GM18526 (cell line): ENCODE measurements around the gene MOB3C.

ENCODE experiments used
- POLR2A ChIP-seq: IDR thresholded peaks from 3 replicates; pipeline ENCODE4 v1.6.1; 2011; ENCODE audit not compliant: insufficient read length; ENCODE audit errors: extremely low read depth

MOB3C gene

GRCh38 chr1:46595127-46595526 lies 21.5 kb downstream of the MOB3C start:
- no peak for TF ChIP-seq POLR2A

- no peak for TF ChIP-seq POLR2A
Measured at GRCh38 chr1:46594063-46594462, 22.5 kb downstream of the MOB3C start.

- TF ChIP-seq POLR2A: no peak
Measured at GRCh38 chr1:46592823-46593222, 23.8 kb downstream of the MOB3C start.

- TF ChIP-seq POLR2A: no peak
Measured at GRCh38 chr1:46589529-46589928, 27.1 kb downstream of the MOB3C start.

- TF ChIP-seq POLR2A: no peak
Measured at GRCh38 chr1:46587069-46587468, 29.5 kb downstream of the MOB3C start.

GRCh38 chr1:46585312-46585938 lies 31.2 kb downstream of the MOB3C start:
- TF ChIP-seq POLR2A: no peak

GRCh38 chr1:46583494-46583893 lies 33.1 kb downstream of the MOB3C start:
- no peak for TF ChIP-seq POLR2A

- TF ChIP-seq POLR2A: no peak
Measured at GRCh38 chr1:46582972-46583371, 33.6 kb downstream of the MOB3C start.

GRCh38 chr1:46581681-46582455 lies 34.7 kb downstream of the MOB3C start:
- no peak for TF ChIP-seq POLR2A

GRCh38 chr1:46580140-46580903 lies 36.3 kb downstream of the MOB3C start:
- TF ChIP-seq POLR2A: no peak

GRCh38 chr1:46577671-46578070 lies 38.9 kb downstream of the MOB3C start:
- TF ChIP-seq POLR2A: no peak

- TF ChIP-seq POLR2A: no peak
Measured at GRCh38 chr1:46576596-46576995, 40.0 kb downstream of the MOB3C start.

GRCh38 chr1:46575778-46576177 lies 40.8 kb downstream of the MOB3C start:
- TF ChIP-seq POLR2A: no peak

GRCh38 chr1:46575300-46575699 lies 41.3 kb downstream of the MOB3C start:
- TF ChIP-seq POLR2A: no peak

- TF ChIP-seq POLR2A: no peak
Measured at GRCh38 chr1:46571691-46572225, 44.9 kb downstream of the MOB3C start.
